ENCODE results near the gene ZSCAN5B. TPM values are rescaled to one million over a fixed set of nuclear protein-coding genes. Genes with fewer than 3 reads are reported as not detected.
A peak's percentile ranks its signal among the peaks of the same experiment; 100 is the strongest.
"Not testable (repeated sequence)": the region's sequence is repeated elsewhere in the genome, so short reads cannot be mapped to it uniquely, and the experiment has no call there.

Gene ZSCAN5B
- total and polyA plus RNA-seq, 2 of the 13 experiments (the other 11 are each of a cell fraction or from before 2014, with no cell fraction given) = not detected

- H3K9ac ChIP-seq (ENCODE audit: insufficient read depth, low read depth, low read length); H3K9me3 ChIP-seq (ENCODE audit: low read length); H3K27me3 ChIP-seq (ENCODE audit: control insufficient read depth in 1 of 2, insufficient read depth in 2 of 2, low read length in 2 of 2); H3K36me3 ChIP-seq (replicated peaks in 1 of 2; ENCODE audit: control insufficient read depth in 1 of 2, insufficient read depth in 2 of 2, low read length in 2 of 2); H3K4me3 ChIP-seq (replicated peaks in 1 of 3; ENCODE audit: insufficient read depth in 1 of 3, low read depth in 2 of 3, low read length in 3 of 3); BruUV-seq (replicated peaks); in situ Hi-C loops (cut with HindIII; ENCODE audit: extremely low pct_ligation_motif_present, low pct_unique_long_range_greater_than_20kb); H2AFZ ChIP-seq (ENCODE audit: low read length); H3K4me1 ChIP-seq (ENCODE audit: insufficient read depth, low read length); H3K27ac ChIP-seq (ENCODE audit: extremely low read length, insufficient read depth, low read length); H3K4me2 ChIP-seq (ENCODE audit: low read depth, low read length); intact Hi-C loops (cut with micrococcal nuclease; ENCODE audit: unreplicated experiment); H4K20me1 ChIP-seq (ENCODE audit: insufficient read depth, low read length); POLR2A ChIA-PET; H3K79me2 ChIP-seq (ENCODE audit: insufficient read depth, low read length): not testable (repeated sequence)
- WGBS (ENCODE audit: low lambda C conversion rate) = 85% methylated on average over 9 of the region's 9 CpGs
- TF ChIP-seq STAG1 (CRISPR knock-in tag; IDR thresholded peaks at IDR 0.05) = peak; percentile 45
- TF ChIP-seq CEBPB (IDR thresholded peaks at IDR 0.05; ENCODE audit: borderline replicate concordance, low read depth, low read length) = peak; percentile 42; the same call in 1 of the 2 replicates
- ATAC-seq (peak; percentile 41; the same call in 1 of the 3 replicates), DNase-seq (ENCODE audit: low spot score) (peak; percentile 3), FAIRE-seq (peak; percentile 72)
- CTCF ChIA-PET (ENCODE audit: low intra/inter-chr PET ratio, low total read pairs) = interaction anchor here (1.2 kb wide), 1 partner anchor 145 kb away, joined by 5 read pairs; no protein-coding TSS in a partner anchor
These were observed 23.9 kb upstream of the ZSCAN5B start for GRCh38 chr19:56221442-56221841.

GRCh38 chr19:56218961-56219360 is 21.4 kb upstream of the ZSCAN5B start:
- Histone ChIP-seq H3K79me2 (ENCODE audit: insufficient read depth, low read length) (no peaks in the 10 kb centered on the region), H3K9ac (ENCODE audit: insufficient read depth, low read depth, low read length) (no peak overlapping the region), H3K4me2 (ENCODE audit: low read depth, low read length) (no peak overlapping the region), H3K36me3 (replicated peaks in 1 of 2; ENCODE audit: control insufficient read depth in 1 of 2, insufficient read depth in 2 of 2, low read length in 2 of 2) (peaks cover 1 to 8% of the 10 kb centered on the region in 2 experiments), H3K4me3 (replicated peaks in 1 of 3; ENCODE audit: insufficient read depth in 1 of 3, low read depth in 2 of 3, low read length in 3 of 3) (no peak overlapping the region), H3K27ac (ENCODE audit: extremely low read length, insufficient read depth, low read length) (no peak overlapping the region), H3K4me1 (ENCODE audit: insufficient read depth, low read length) (no peaks in the 10 kb centered on the region), H4K20me1 (ENCODE audit: insufficient read depth, low read length) (no peaks in the 10 kb centered on the region), H2AFZ (ENCODE audit: low read length) (no peak overlapping the region), H3K9me3 (ENCODE audit: low read length) (no peaks in the 10 kb centered on the region), H3K27me3 (ENCODE audit: control insufficient read depth in 1 of 2, insufficient read depth in 2 of 2, low read length in 2 of 2) (no peaks in the 10 kb centered on the region)
- in situ Hi-C loops (cut with HindIII; ENCODE audit: extremely low pct_ligation_motif_present, low pct_unique_long_range_greater_than_20kb) = no loop called here
- WGBS (ENCODE audit: low lambda C conversion rate) = 91% methylated on average over 10 of the region's 10 CpGs
- POLR2A ChIA-PET = no interaction called here
- FAIRE-seq = no peak
- BruUV-seq (replicated peaks) = no TSS peak
- CTCF ChIA-PET (ENCODE audit: low intra/inter-chr PET ratio, low total read pairs) = no interaction called here
- intact Hi-C loops (cut with micrococcal nuclease; ENCODE audit: unreplicated experiment) = no loop called here
- no peak for DNase-seq (ENCODE audit: low spot score)
- ATAC-seq = no peak
- no peak for TF ChIP-seq FIP1L1 (IDR thresholded peaks at IDR 0.05; ENCODE audit: borderline replicate concordance, insufficient read depth, low read depth, low read length)
- no peak for TF ChIP-seq HNRNPUL1 (IDR thresholded peaks at IDR 0.05; ENCODE audit: low read depth, low read length)
- no peak for TF ChIP-seq ZNF24 (IDR thresholded peaks at IDR 0.05)
- no peak for TF ChIP-seq ZNF30 (CRISPR knock-in tag; IDR thresholded peaks at IDR 0.05)
- TF ChIP-seq PATZ1 (CRISPR knock-in tag; IDR thresholded peaks at IDR 0.05) = no peak
- no peak for TF ChIP-seq MTF2 (CRISPR knock-in tag; IDR thresholded peaks at IDR 0.05; ENCODE audit: borderline replicate concordance)
- TF ChIP-seq SYNCRIP (IDR thresholded peaks at IDR 0.05; ENCODE audit: insufficient read depth, low read depth, low read length) = no peak
- TF ChIP-seq THRA (CRISPR knock-in tag; IDR thresholded peaks at IDR 0.05; ENCODE audit: borderline replicate concordance) = no peak
- no peak for TF ChIP-seq ARID5B (CRISPR knock-in tag; IDR thresholded peaks at IDR 0.05)
